Common myeloid progenitor, CD34-positive (primary cell): ENCODE measurements around the gene JUND.

Source experiments
- CTCF ChIA-PET: fragments of 350-600 bp; sonication (Branson Sonifier 250); formaldehyde crosslinking; loops from one replicate; lab custom pipeline; 2021; ENCODE audit warnings: antibody characterized with exemption; lab: Charles Lee
- POLR2A ChIA-PET: fragments of 350-600 bp; sonication (Branson Sonifier 250); formaldehyde crosslinking; loops from one replicate; lab custom pipeline; 2021; ENCODE audit warnings: antibody characterized with exemption; lab: Charles Lee
- DNase-seq, 3 donors: peaks; one replicate each; pipeline versions ENCODE4 v3.0.0 to v3.0.0-alpha.2; 2013
- H3K27ac ChIP-seq, 2 experiments: 1 replicate in 1 of 2; 2 replicates in 1 of 2; pipeline ENCODE4 v1.7.0; 2013; ENCODE audit warnings: inconsistent platforms in 2 of 2, low read length in 2 of 2, mild to moderate bottlenecking in 2 of 2, low read depth in 1 of 2, moderate library complexity in 1 of 2; ENCODE audit not compliant: severe bottlenecking in 2 of 2, insufficient read depth in 1 of 2, poor library complexity in 1 of 2
- H3K27me3 ChIP-seq, 5 experiments: replicated peaks in 2 of 5; 1 replicate in 3 of 5; 2 replicates in 2 of 5; pipeline versions ENCODE4 v1.6.1 to v1.7.0; 2013; ENCODE audit warnings: low read length in 4 of 5, mild to moderate bottlenecking in 2 of 5, moderate library complexity in 2 of 5, inconsistent platforms in 1 of 5; ENCODE audit not compliant: insufficient read depth in 5 of 5, control insufficient read depth in 4 of 5
- H3K36me3 ChIP-seq, 4 experiments: 1 replicate in 2 of 4; 2 replicates in 2 of 4; pipeline versions ENCODE4 v1.6.1 to v1.7.0; 2013; ENCODE audit warnings: low read length in 3 of 4, control low read depth in 1 of 4, mild to moderate bottlenecking in 1 of 4; ENCODE audit not compliant: control insufficient read depth in 4 of 4, insufficient read depth in 4 of 4
- H3K4me1 ChIP-seq, 4 experiments: 1 replicate in 3 of 4; 2 replicates in 1 of 4; pipeline versions ENCODE4 v1.6.1 to v1.7.1; 2013; ENCODE audit warnings: low read length in 3 of 4, mild to moderate bottlenecking in 3 of 4, control low read depth in 1 of 4, inconsistent platforms in 1 of 4, moderate library complexity in 1 of 4; ENCODE audit not compliant: control insufficient read depth in 4 of 4, insufficient read depth in 4 of 4; ENCODE audit errors: control extremely low read depth in 1 of 4
- H3K4me3 ChIP-seq, 7 experiments: 1 replicate in 4 of 7; 2 replicates in 3 of 7; pipeline versions ENCODE4 v1.5.1 to v1.7.0; 2013; ENCODE audit warnings: mild to moderate bottlenecking in 7 of 7, low read length in 6 of 7, moderate library complexity in 6 of 7, inconsistent platforms in 2 of 7, low read depth in 2 of 7, control low read depth in 1 of 7; ENCODE audit not compliant: insufficient read depth in 4 of 7, control insufficient read depth in 1 of 7; ENCODE audit errors: extremely low read depth in 1 of 7
- H3K9me3 ChIP-seq, 5 experiments: 1 replicate in 4 of 5; 2 replicates in 1 of 5; pipeline versions ENCODE4 v1.6.1 to v1.7.1; 2013; ENCODE audit warnings: low read length in 4 of 5, mild to moderate bottlenecking in 2 of 5, inconsistent platforms in 1 of 5, low read depth in 1 of 5, moderate library complexity in 1 of 5; ENCODE audit not compliant: control insufficient read depth in 4 of 5, insufficient read depth in 2 of 5; ENCODE audit errors: control extremely low read depth in 1 of 5
- WGBS: methylation state at CpG from one replicate; pipeline ENCODE4 v1.1.5; 2013; ENCODE audit not compliant: insufficient coverage; 5-methylcytosine and 5-hydroxymethylcytosine counted together

Gene JUND

DNA sequence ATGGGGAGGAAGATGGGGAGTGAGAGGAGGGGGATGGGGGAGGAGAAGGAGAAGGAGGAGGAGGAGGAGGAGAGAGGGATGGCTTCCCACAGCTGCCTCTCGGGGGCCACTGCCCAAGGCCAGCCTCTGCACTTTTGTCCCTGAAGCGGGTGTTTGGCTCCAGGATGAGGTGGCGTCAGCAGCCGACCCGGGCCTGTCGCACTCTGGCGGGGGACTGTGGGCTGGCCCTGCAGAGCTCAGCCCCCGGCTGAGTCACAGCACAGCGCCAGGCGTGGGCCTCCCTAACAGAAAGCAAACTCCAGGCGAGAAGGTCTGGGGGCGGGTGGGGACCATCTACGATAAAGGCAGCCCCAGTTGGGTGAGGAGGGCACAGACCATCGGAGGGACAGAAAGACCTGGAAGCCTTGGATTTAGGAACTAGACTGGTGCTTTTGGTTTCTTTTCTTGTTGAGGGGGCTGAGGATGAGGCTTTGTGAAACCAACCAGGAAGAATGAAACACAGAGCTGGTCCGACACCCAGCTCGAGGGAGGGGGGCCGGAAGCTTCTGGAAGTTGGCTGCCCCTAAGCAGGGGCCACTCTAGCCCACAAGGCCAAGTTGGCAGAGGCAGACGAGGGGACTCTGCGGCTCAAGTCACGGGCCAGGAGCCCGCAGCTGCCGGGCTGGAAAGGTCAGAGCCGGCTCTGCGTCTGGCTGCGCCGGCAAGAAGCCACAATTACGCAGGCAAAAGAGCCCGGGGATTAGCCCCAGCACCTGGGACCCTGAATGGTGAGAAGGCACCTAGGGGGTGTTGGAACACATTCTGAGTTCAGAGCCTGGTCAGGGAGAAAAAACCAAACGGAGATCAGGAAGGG lies 23.3 kb upstream of the JUND start:
- no peaks in the 10 kb centered on the region for H3K9me3 ChIP-seq
- CTCF ChIA-PET = interaction anchor here (0.8 to 5.2 kb wide), 12 partner anchors 8 to 37 kb away, joined by 3 to 40 read pairs (median 6); partner anchors contain the start of genes JUND and LSM4
- peak overlapping the region; percentile 95 to 97 for H3K27ac ChIP-seq
- peaks cover 2 to 39% (median 18%) of the 10 kb centered on the region in 4 experiments for H3K36me3 ChIP-seq
- under 1% methylated on average over 22 of the region's 29 CpGs for WGBS
- peak; percentile 87 to 93 (median 91) for DNase-seq
- no peaks in the 10 kb centered on the region for H3K27me3 ChIP-seq
- peaks cover 0 to 59% (median 43%) of the 10 kb centered on the region in 4 experiments for H3K4me1 ChIP-seq
- H3K4me3 ChIP-seq = peak overlapping the region; percentile 25 to 77 (median 61)
- POLR2A ChIA-PET = interaction anchor here (0.7 to 1.9 kb wide), 8 partner anchors 11 to 27 kb away, joined by 3 to 54 read pairs (median 8); partner anchors contain the start of genes JUND and LSM4

DNA sequence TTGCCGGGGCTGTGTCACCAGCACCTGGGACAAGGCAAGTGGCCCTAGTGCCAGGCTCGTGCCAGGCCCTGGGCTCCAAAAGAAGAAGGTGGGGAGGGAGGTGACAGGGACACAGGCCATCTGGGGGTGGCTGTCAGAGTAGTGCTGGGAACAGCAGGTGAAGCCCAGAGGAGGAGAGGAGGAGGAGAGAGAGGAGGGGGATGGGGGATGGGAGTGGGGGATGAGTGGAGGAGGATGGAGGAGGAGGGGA lies 22.7 kb upstream of the JUND start:
- ChIA-PET POLR2A (interaction anchor here (1.0 to 1.9 kb wide), 6 partner anchors 11 to 26 kb away, joined by 3 to 54 read pairs (median 10); partner anchors contain the start of genes JUND and LSM4), CTCF (interaction anchor here (1.0 to 5.2 kb wide), 10 partner anchors 9 to 37 kb away, joined by 3 to 40 read pairs (median 7); partner anchors contain the start of genes JUND and LSM4)
- peak overlapping the region in 6 of 7 experiments; percentile 1 to 77 (median 46) for H3K4me3 ChIP-seq
- peak overlapping the region; percentile 95 to 97 for H3K27ac ChIP-seq
- peaks cover 0 to 55% (median 42%) of the 10 kb centered on the region in 4 experiments for H3K4me1 ChIP-seq
- 40% methylated on average over 1 of the region's 2 CpGs for WGBS
- H3K9me3 ChIP-seq = no peaks in the 10 kb centered on the region
- DNase-seq = peak in 2 of 3 donors; percentile 46 to 58
- no peaks in the 10 kb centered on the region for H3K27me3 ChIP-seq
- H3K36me3 ChIP-seq = peaks cover 2 to 33% (median 15%) of the 10 kb centered on the region in 4 experiments

GRCh38 chr19:18301718-18302111 lies 20.3 kb upstream of the JUND start:
- H3K9me3 ChIP-seq = no peaks in the 10 kb centered on the region
- H3K4me1 ChIP-seq = peaks cover 0 to 44% (median 41%) of the 10 kb centered on the region in 4 experiments
- H3K4me3 ChIP-seq = no peak overlapping the region
- WGBS = 89% methylated on average over 3 of the region's 4 CpGs
- ChIA-PET CTCF (interaction anchor here (1.6 to 5.2 kb wide), 4 partner anchors 9 to 23 kb away, joined by 5 to 40 read pairs (median 12); no protein-coding TSS in a partner anchor), POLR2A (interaction anchor here (0.9 kb wide), 1 partner anchor 10 kb away, joined by 4 read pairs; no protein-coding TSS in a partner anchor)
- DNase-seq = no peak
- H3K27ac ChIP-seq = peak overlapping the region in 1 of 2 experiments; percentile 7
- peaks cover 0 to 9% (median 2%) of the 10 kb centered on the region in 4 experiments for H3K36me3 ChIP-seq
- no peaks in the 10 kb centered on the region for H3K27me3 ChIP-seq

GRCh38 chr19:18300930-18301717 lies 19.7 kb upstream of the JUND start:
- Histone ChIP-seq H3K36me3 (peaks cover 0 to 3% (median under 1%) of the 10 kb centered on the region in 4 experiments), H3K27ac (no peak overlapping the region), H3K9me3 (no peaks in the 10 kb centered on the region), H3K4me1 (peaks cover 0 to 44% (median 39%) of the 10 kb centered on the region in 4 experiments), H3K4me3 (no peak overlapping the region), H3K27me3 (no peaks in the 10 kb centered on the region)
- no peak for DNase-seq
- POLR2A ChIA-PET = interaction anchor here (0.9 kb wide), 1 partner anchor 9 kb away, joined by 4 read pairs; no protein-coding TSS in a partner anchor
- 85% methylated on average over 14 of the region's 18 CpGs for WGBS
- CTCF ChIA-PET = interaction anchor here (1.6 to 5.2 kb wide), 4 partner anchors 9 to 22 kb away, joined by 5 to 40 read pairs (median 12); no protein-coding TSS in a partner anchor

- H3K9me3 ChIP-seq = no peaks in the 10 kb centered on the region
- POLR2A ChIA-PET = interaction anchor here (0.6 to 0.9 kb wide), 3 partner anchors 18 to 40 kb away, joined by 3 to 5 read pairs (median 3); partner anchors contain the start of gene JUND
- CTCF ChIA-PET = interaction anchor here (0.7 to 3.1 kb wide), 3 partner anchors 20 to 25 kb away, joined by 3 to 13 read pairs (median 3); no protein-coding TSS in a partner anchor
- DNase-seq = no peak
- no peaks in the 10 kb centered on the region for H3K36me3 ChIP-seq
- peaks cover 0 to 31% (median 24%) of the 10 kb centered on the region in 4 experiments for H3K4me1 ChIP-seq
- 100% methylated on average over 4 of the region's 9 CpGs for WGBS
- H3K27me3 ChIP-seq = no peaks in the 10 kb centered on the region
- no peak overlapping the region for H3K27ac ChIP-seq
- no peak overlapping the region for H3K4me3 ChIP-seq
These were observed 18.2 kb upstream of the JUND start for GRCh38 chr19:18299654-18300053.

GRCh38 chr19:18298601-18299000 lies 17.2 kb upstream of the JUND start:
- H3K36me3 ChIP-seq = no peaks in the 10 kb centered on the region
- 93% methylated on average over 3 of the region's 6 CpGs for WGBS
- H3K4me1 ChIP-seq = peaks cover 0 to 27% (median 17%) of the 10 kb centered on the region in 4 experiments
- no peaks in the 10 kb centered on the region for H3K9me3 ChIP-seq
- no peak for DNase-seq
- H3K27ac ChIP-seq = no peak overlapping the region
- POLR2A ChIA-PET = no interaction called here
- CTCF ChIA-PET = no interaction called here
- no peaks in the 10 kb centered on the region for H3K27me3 ChIP-seq
- no peak overlapping the region for H3K4me3 ChIP-seq
